Upper lobe of left lung (tissue), 6 donors: Measurements from ENCODE around the gene TMEM239. TPM values are rescaled to one million over a fixed set of nuclear protein-coding genes. Genes with fewer than 3 reads are reported as not detected.

Source experiments
- ATAC-seq, 2 donors: fragments of 200-7000 bp; cut with Tn5 transposase; one replicate each; pipeline ENCODE4 v1.9.1; 2022; ENCODE audit warnings: mild to moderate bottlenecking in 2 of 2, moderate library complexity in 2 of 2; ENCODE audit not compliant: low FRiP score in 2 of 2
- DNase-seq, 2 donors: peaks; one replicate each; pipeline ENCODE4 v3.0.0-alpha.2; 2019 to 2020
- H3K27ac ChIP-seq, 4 donors: fragments of 200-600 bp; sonication (generic); one replicate each; pipeline ENCODE4 v1.5.1; 2016 to 2019
- H3K27me3 ChIP-seq, 4 donors: fragments of 200-600 bp; sonication (generic); one replicate each; pipeline ENCODE4 v1.5.1; 2017 to 2019
- H3K36me3 ChIP-seq, 4 donors: fragments of 200-600 bp; sonication (generic); one replicate each; pipeline ENCODE4 v1.5.1; 2016 to 2019
- H3K4me1 ChIP-seq, 4 donors: fragments of 200-600 bp; sonication (generic); one replicate each; pipeline ENCODE4 v1.5.1; 2018 to 2019
- H3K4me3 ChIP-seq, 4 donors: fragments of 200-600 bp; sonication (generic); one replicate each; pipeline ENCODE4 v1.5.1; 2017 to 2019; ENCODE audit warnings: mild to moderate bottlenecking in 2 of 4, moderate library complexity in 1 of 4
- H3K9me3 ChIP-seq, 4 donors: fragments of 200-600 bp; sonication (generic); one replicate each; pipeline ENCODE4 v1.5.1; 2018 to 2019
- EP300 ChIP-seq, 4 donors: sonication (generic); formaldehyde crosslinking; IDR thresholded peaks; one replicate each; pipeline ENCODE4 v1.5.1; 2017; ENCODE audit warnings: antibody characterized with exemption in 4 of 4, control low read depth in 2 of 4
- POLR2A ChIP-seq, 4 donors: fragments of 450-650 bp; IDR thresholded peaks; one replicate each; pipeline ENCODE4 v1.5.1; 2016 to 2017; ENCODE audit warnings: antibody characterized with exemption in 4 of 4, mild to moderate bottlenecking in 2 of 4
- POLR2AphosphoS5 ChIP-seq, 2 donors: sonication (generic); formaldehyde crosslinking; IDR thresholded peaks; one replicate each; pipeline ENCODE4 v1.5.1; 2017; ENCODE audit warnings: antibody characterized with exemption in 2 of 2
- WGBS, 2 donors: methylation state at CpG; one replicate each; pipeline ENCODE4 v1.1.5; 2017 to 2018; 5-methylcytosine and 5-hydroxymethylcytosine counted together
- total RNA-seq, 6 donors: library from RNA; depleted of rRNA in 4 of 6; stranded (reverse); fragments of >200 nt in 4 of 6; gene quantifications; one replicate each; pipeline versions ENCODE4 v1.1.0 to v1.2.1, GENCODE V29; 2016 to 2021
- TF ChIP-seq, protein P1 (sequence below), 6 experiments: fragments of 450-650 bp in 4 of 6; fragments of 200-600 bp in 2 of 6; sonication (generic) in 2 of 6; IDR thresholded peaks; one replicate each; pipeline ENCODE4 v1.5.1; 2016 to 2019; ENCODE audit warnings: antibody characterized with exemption in 6 of 6
- donor health status: DM: no; HTN: no; CAD: no; lungs with moderate emphysema.
- donor health status: DM: no; HTN: yes; CAD: no; lungs with severe emphysema.

The TMEM239 gene
- total RNA-seq, 6 donors from 2014 or later: not detected

DNA sequence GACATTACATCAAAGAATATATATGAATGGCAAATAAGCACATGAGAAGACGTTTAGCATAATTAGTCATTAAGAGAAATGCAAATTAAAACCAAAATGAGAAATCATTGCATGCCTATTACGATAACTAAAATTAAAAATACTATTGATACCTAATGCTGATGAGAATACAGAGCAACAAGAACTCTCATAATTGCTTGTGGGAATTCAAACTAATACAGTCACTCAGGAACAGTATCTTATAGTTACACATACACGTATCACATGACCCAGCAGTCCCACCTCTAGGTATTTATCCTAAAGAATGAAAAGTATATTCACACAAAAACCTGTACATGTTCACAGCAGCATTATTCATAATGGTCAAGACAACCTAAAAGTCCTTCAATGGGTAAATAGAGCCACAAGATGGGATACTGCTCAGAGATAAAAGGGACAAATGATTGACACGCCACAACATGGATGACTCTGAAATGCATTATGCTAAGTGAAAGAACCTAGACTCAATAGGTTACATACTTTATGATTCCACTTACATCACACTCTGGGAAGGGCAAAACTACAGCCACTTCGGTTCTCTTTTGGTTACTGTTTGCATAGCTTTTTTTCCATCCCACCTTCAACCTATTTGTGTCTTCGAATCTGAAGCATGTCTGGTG lies 32.1 kb upstream of the TMEM239 start:
- ATAC-seq (no peak), DNase-seq (no peak)
- no peaks in the 10 kb centered on the region for H3K36me3 ChIP-seq
- H3K9me3 ChIP-seq: no peaks in the 10 kb centered on the region
- WGBS, 2 donors: 80 to 85% methylated on average over 6 of the region's 6 CpGs
- H3K27ac ChIP-seq: no peak overlapping the region
- H3K4me3 ChIP-seq: no peak overlapping the region
- H3K4me1 ChIP-seq: no peaks in the 10 kb centered on the region
- H3K27me3 ChIP-seq: no peaks in the 10 kb centered on the region
- TF ChIP-seq EP300 (IDR thresholded peaks at IDR 0.05) (no peak), POLR2A (IDR thresholded peaks at IDR 0.05) (no peak), POLR2AphosphoS5 (IDR thresholded peaks at IDR 0.05) (no peak)
- TF ChIP-seq, protein P1, sequence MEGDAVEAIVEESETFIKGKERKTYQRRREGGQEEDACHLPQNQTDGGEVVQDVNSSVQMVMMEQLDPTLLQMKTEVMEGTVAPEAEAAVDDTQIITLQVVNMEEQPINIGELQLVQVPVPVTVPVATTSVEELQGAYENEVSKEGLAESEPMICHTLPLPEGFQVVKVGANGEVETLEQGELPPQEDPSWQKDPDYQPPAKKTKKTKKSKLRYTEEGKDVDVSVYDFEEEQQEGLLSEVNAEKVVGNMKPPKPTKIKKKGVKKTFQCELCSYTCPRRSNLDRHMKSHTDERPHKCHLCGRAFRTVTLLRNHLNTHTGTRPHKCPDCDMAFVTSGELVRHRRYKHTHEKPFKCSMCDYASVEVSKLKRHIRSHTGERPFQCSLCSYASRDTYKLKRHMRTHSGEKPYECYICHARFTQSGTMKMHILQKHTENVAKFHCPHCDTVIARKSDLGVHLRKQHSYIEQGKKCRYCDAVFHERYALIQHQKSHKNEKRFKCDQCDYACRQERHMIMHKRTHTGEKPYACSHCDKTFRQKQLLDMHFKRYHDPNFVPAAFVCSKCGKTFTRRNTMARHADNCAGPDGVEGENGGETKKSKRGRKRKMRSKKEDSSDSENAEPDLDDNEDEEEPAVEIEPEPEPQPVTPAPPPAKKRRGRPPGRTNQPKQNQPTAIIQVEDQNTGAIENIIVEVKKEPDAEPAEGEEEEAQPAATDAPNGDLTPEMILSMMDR (IDR thresholded peaks at IDR 0.05): no peak

DNA sequence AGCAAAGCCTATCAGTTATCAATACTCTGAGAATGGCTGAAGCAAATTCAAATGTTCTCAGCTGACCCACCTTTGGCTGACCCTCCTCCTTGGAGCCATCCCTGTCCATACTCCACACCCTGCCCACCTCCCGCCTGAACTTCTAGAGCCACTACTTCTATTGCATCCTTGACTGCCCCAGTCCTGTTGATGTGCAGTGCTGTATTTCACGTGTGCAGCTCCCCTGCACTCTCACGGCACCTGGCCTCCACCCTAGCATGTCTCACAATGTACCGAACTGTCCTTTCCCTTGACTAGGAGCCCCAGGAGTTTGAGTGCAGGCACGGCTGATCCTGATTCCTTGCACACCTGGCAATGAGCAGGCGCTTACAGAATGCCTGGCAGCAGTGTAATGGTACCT lies 22.7 kb upstream of the TMEM239 start:
- no peaks in the 10 kb centered on the region for H3K4me1 ChIP-seq
- no peak for ATAC-seq
- no peak for DNase-seq
- peaks cover 0 to under 1% (median 0%) of the 10 kb centered on the region in 4 donors for H3K27me3 ChIP-seq
- TF ChIP-seq POLR2A (IDR thresholded peaks at IDR 0.05) (no peak), POLR2AphosphoS5 (IDR thresholded peaks at IDR 0.05) (no peak), EP300 (IDR thresholded peaks at IDR 0.05) (no peak)
- TF ChIP-seq, protein P1 (IDR thresholded peaks at IDR 0.05): no peak
- H3K9me3 ChIP-seq: no peaks in the 10 kb centered on the region
- 84 to 85% methylated on average over 6 of the region's 6 CpGs for WGBS, 2 donors
- no peak overlapping the region for H3K4me3 ChIP-seq
- H3K36me3 ChIP-seq: no peaks in the 10 kb centered on the region
- H3K27ac ChIP-seq: no peak overlapping the region

DNA sequence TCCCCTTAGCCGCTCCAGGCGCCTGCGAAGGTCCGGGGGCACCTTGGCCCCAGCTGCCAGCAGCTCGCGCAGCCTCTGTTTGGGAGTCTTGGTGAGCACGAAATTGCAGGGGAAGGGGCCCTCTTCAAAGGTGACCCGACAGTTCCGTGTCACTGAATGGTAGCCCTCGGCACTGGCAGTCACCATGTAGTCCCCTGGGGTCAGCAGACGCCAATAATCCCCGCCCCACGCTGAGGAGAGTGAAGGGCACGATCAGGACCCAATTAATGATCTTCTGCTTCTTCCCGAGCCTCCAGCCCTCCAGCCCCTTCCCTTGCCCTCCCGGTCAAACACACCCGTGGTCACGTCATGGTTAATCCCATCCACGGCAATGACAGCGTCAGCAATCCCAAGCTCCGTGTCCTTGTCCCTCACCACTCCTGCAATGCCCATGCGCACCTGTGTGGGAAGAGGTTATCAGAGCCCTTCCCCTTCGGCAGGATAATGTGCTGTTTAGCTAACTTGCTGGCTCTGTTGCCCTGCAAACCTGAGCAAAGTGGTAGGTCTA lies 21.9 kb upstream of the TMEM239 start:
- H3K4me3 ChIP-seq: no peak overlapping the region
- H3K27me3 ChIP-seq: peaks cover 0 to 6% (median 1%) of the 10 kb centered on the region in 4 donors
- DNase-seq (no peak), ATAC-seq (no peak)
- WGBS, 2 donors: 88 to 92% methylated on average over 23 of the region's 23 CpGs
- no peak overlapping the region for H3K27ac ChIP-seq
- H3K36me3 ChIP-seq: no peaks in the 10 kb centered on the region
- H3K4me1 ChIP-seq: no peaks in the 10 kb centered on the region
- no peaks in the 10 kb centered on the region for H3K9me3 ChIP-seq
- TF ChIP-seq, protein P1 (IDR thresholded peaks at IDR 0.05): no peak
- TF ChIP-seq POLR2AphosphoS5 (IDR thresholded peaks at IDR 0.05) (no peak), EP300 (IDR thresholded peaks at IDR 0.05) (no peak), POLR2A (IDR thresholded peaks at IDR 0.05) (no peak)

- ATAC-seq: no peak
- Histone ChIP-seq H3K4me1 (peaks cover 1 to 6% (median 6%) of the 10 kb centered on the region in 4 donors), H3K27ac (no peak overlapping the region), H3K4me3 (no peak overlapping the region), H3K9me3 (no peaks in the 10 kb centered on the region), H3K27me3 (peaks cover 0 to 11% (median 4%) of the 10 kb centered on the region in 4 donors), H3K36me3 (no peaks in the 10 kb centered on the region)
- WGBS, 2 donors: 78% methylated on average over 11 of the region's 11 CpGs; no CpG with 5 or more reads in 1 of the 2 donors
- TF ChIP-seq EP300 (IDR thresholded peaks at IDR 0.05) (no peak), POLR2A (IDR thresholded peaks at IDR 0.05) (no peak), POLR2AphosphoS5 (IDR thresholded peaks at IDR 0.05) (no peak)
- TF ChIP-seq, protein P1 (IDR thresholded peaks at IDR 0.05): no peak
- DNase-seq: no peak
Measured at GRCh38 chr20:2794866-2795447, 21.2 kb upstream of the TMEM239 start.
